Measurements from ENCODE around the gene CCDC188. TPM values are rescaled to one million over a fixed set of nuclear protein-coding genes. Genes with fewer than 3 reads are reported as not detected.

CCDC188 gene
- polyA plus RNA-seq, 1 donor: 1.0 TPM

- DNase-seq: no peak
Measured at GRCh38 chr22:20106205-20106848, 44.5 kb downstream of the CCDC188 start.

GRCh38 chr22:20105456-20106204 is 45.2 kb downstream of the CCDC188 start:
- DNase-seq: no peak

- DNase-seq: no peak
Measured at GRCh38 chr22:20102203-20102780, 48.6 kb downstream of the CCDC188 start.

GRCh38 chr22:20101638-20102037 is 49.2 kb downstream of the CCDC188 start:
- DNase-seq: no peak

GRCh38 chr22:20099099-20099711 is 51.6 kb downstream of the CCDC188 start:
- DNase-seq: no peak

Other genes with a start within 250 kb of the CCDC188 start
- gene COMT, start 209.3 kb downstream of the CCDC188 start, polyA plus RNA-seq (ENCODE audit: insufficient read length): 79.1 TPM
- 27.7 TPM for gene TXNRD2, start 209.2 kb downstream of the CCDC188 start, polyA plus RNA-seq (ENCODE audit: insufficient read length)
- gene ARVCF, start 134.2 kb downstream of the CCDC188 start, polyA plus RNA-seq (ENCODE audit: insufficient read length): 18.3 TPM
- gene TANGO2, start 129.9 kb downstream of the CCDC188 start, polyA plus RNA-seq (ENCODE audit: insufficient read length): 10.3 TPM
- gene DGCR8, start 70.8 kb downstream of the CCDC188 start, polyA plus RNA-seq (ENCODE audit: insufficient read length): 58.0 TPM
- 190 TPM for gene RANBP1, start 35.0 kb downstream of the CCDC188 start, polyA plus RNA-seq (ENCODE audit: insufficient read length)
- 46.0 TPM for gene TRMT2A, start 33.8 kb downstream of the CCDC188 start, polyA plus RNA-seq (ENCODE audit: insufficient read length)
- 37.9 TPM for gene ZDHHC8, start 19.3 kb downstream of the CCDC188 start, polyA plus RNA-seq (ENCODE audit: insufficient read length)
- gene RTN4R, start 117.3 kb upstream of the CCDC188 start, polyA plus RNA-seq (ENCODE audit: insufficient read length): 3.4 TPM
- 44.7 TPM for gene DGCR6L, start 169.0 kb upstream of the CCDC188 start, polyA plus RNA-seq (ENCODE audit: insufficient read length)
- gene ZNF74, start 243.1 kb upstream of the CCDC188 start, polyA plus RNA-seq (ENCODE audit: insufficient read length): 16.7 TPM